ENCODE measurements around the gene KCNIP2. TPM values are rescaled to one million over a fixed set of nuclear protein-coding genes. Genes with fewer than 3 reads are reported as not detected.

Gene KCNIP2
- total and polyA plus RNA-seq, 2 of the 13 experiments (the other 11 are each of a cell fraction or from before 2014, with no cell fraction given), result 0.42 to 0.70 TPM

GRCh38 chr10:101874252-101874651 lies 30.7 kb upstream of the KCNIP2 start:
- no peak for DNase-seq (ENCODE audit: low spot score)
- in situ Hi-C loops (cut with HindIII; ENCODE audit: extremely low pct_ligation_motif_present, low pct_unique_long_range_greater_than_20kb), result no loop called here

More at GRCh38 chr10:101874252-101874651, 30.7 kb upstream of the KCNIP2 start:
- Histone ChIP-seq H3K4me3 (replicated peaks in 1 of 3; ENCODE audit: insufficient read depth in 1 of 3, low read depth in 2 of 3, low read length in 3 of 3) (no peak overlapping the region), H3K36me3 (replicated peaks in 1 of 2; ENCODE audit: control insufficient read depth in 1 of 2, insufficient read depth in 2 of 2, low read length in 2 of 2) (no peaks in the 10 kb centered on the region; a peak in 2 of 5 replicates), H3K27ac (ENCODE audit: extremely low read length, insufficient read depth, low read length) (no peak overlapping the region), H3K79me2 (ENCODE audit: insufficient read depth, low read length) (no peaks in the 10 kb centered on the region), H3K9me3 (ENCODE audit: low read length) (no peaks in the 10 kb centered on the region), H3K4me2 (ENCODE audit: low read depth, low read length) (no peak overlapping the region), H2AFZ (ENCODE audit: low read length) (no peak overlapping the region), H4K20me1 (ENCODE audit: insufficient read depth, low read length) (no peaks in the 10 kb centered on the region), H3K27me3 (ENCODE audit: control insufficient read depth in 1 of 2, insufficient read depth in 2 of 2, low read length in 2 of 2) (no peaks in the 10 kb centered on the region), H3K9ac (ENCODE audit: insufficient read depth, low read depth, low read length) (no peak overlapping the region), H3K4me1 (ENCODE audit: insufficient read depth, low read length) (no peaks in the 10 kb centered on the region)
- ChIA-PET CTCF (ENCODE audit: low intra/inter-chr PET ratio, low total read pairs) (no interaction called here), POLR2A (no interaction called here)
- FAIRE-seq, result no peak
- no TSS peak for BruUV-seq (replicated peaks)
- intact Hi-C loops (cut with micrococcal nuclease; ENCODE audit: unreplicated experiment), result no loop called here
- TF ChIP-seq ZNF781 (CRISPR knock-in tag; IDR thresholded peaks at IDR 0.05; ENCODE audit: borderline replicate concordance, not compliant biosample characterization) (no peak), CSRNP2 (CRISPR knock-in tag; conservative IDR thresholded peaks at IDR 0.05; ENCODE audit: low read depth) (no peak), ZFX (CRISPR knock-in tag; IDR thresholded peaks at IDR 0.05; ENCODE audit: low read depth) (no peak), ZNF121 (CRISPR knock-in tag; IDR thresholded peaks at IDR 0.05) (no peak), CSRNP1 (CRISPR knock-in tag; IDR thresholded peaks at IDR 0.05) (no peak), ARNT (IDR thresholded peaks at IDR 0.05) (no peak), PCBP2 (optimal IDR thresholded peaks at IDR 0.05; ENCODE audit: low read depth, low read length, poor library complexity, severe bottlenecking) (no peak), NCOR1 (IDR thresholded peaks at IDR 0.05; ENCODE audit: borderline replicate concordance, low read length) (no peak), ZNF562 (CRISPR knock-in tag; IDR thresholded peaks at IDR 0.05; ENCODE audit: borderline replicate concordance) (no peak), DNMT3B (CRISPR knock-in tag; conservative IDR thresholded peaks at IDR 0.05) (no peak), SIX4 (CRISPR knock-in tag; IDR thresholded peaks at IDR 0.05) (no peak), ZNF441 (CRISPR knock-in tag; IDR thresholded peaks at IDR 0.05; ENCODE audit: borderline replicate concordance) (no peak), HIC2 (CRISPR knock-in tag; IDR thresholded peaks at IDR 0.05; ENCODE audit: low read depth) (no peak), ATF7 (IDR thresholded peaks at IDR 0.05) (no peak), ATF7 (CRISPR knock-in tag; IDR thresholded peaks at IDR 0.05) (no peak), ZNF484 (CRISPR knock-in tag; IDR thresholded peaks at IDR 0.05; ENCODE audit: borderline replicate concordance, low read depth) (no peak)
- ATAC-seq, result no peak
